Measurements from ENCODE around the gene SEMA6C. TPM values are rescaled to one million over a fixed set of nuclear protein-coding genes. Genes with fewer than 3 reads are reported as not detected.

The SEMA6C gene
- total RNA-seq, 1 experiment from 2014 or later: 2.7 TPM

DNA sequence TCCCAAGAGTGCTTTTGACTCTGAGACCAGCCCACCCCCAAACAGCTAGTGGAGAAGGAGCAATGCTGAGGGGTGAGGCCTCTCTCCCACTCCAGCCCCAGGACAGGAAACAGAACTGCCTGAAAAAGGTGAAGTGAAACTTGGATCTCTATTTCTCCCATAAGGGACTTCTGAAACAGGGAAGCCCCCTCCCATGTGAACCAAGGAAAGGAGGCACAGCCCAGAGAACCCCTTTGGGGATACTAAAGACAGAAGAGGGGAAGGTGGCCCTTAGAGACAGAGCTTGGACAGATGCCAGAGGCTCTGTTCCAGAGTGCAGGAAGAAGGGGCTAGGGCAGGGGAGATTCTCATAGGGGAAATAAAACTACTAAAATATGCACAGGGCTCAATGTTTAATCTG lies 12.9 kb upstream of the SEMA6C start:
- no peak for DNase-seq (ENCODE audit: low spot score)

DNA sequence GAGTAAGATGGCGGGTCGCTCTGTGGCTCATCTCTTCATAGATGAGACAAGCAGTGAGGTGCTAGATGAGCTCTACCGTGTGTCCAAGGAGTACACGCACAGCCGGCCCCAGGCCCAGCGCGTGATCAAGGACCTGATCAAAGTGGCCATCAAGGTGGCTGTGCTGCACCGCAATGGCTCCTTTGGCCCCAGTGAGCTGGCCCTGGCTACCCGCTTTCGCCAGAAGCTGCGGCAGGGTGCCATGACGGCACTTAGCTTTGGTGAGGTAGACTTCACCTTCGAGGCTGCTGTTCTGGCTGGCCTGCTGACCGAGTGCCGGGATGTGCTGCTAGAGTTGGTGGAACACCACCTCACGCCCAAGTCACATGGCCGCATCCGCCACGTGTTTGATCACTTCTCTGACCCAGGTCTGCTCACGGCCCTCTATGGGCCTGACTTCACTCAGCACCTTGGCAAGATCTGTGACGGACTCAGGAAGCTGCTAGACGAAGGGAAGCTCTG lies 12.4 kb upstream of the SEMA6C start:
- no peak for DNase-seq (ENCODE audit: low spot score)

DNA sequence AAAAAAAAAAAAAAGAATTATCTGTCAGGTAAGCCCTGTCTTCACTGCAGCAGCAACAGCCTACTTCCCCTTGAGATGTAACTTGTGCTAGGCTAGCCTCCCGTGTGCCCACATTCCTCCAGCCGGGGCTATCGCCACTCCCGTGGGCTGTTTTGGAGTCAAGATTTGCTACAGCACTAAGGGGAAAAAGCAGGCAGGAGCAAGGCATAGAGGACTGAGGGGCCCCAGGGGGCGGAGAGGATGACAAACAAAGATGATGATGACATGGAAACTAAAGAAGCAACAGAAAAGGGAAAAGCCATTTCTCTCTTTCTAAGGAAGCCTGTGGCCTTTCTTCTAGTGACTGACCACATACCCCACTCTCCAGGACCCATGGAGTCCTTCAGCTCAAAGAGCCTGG lies 11.9 kb upstream of the SEMA6C start:
- DNase-seq (ENCODE audit: low spot score): no peak

DNA sequence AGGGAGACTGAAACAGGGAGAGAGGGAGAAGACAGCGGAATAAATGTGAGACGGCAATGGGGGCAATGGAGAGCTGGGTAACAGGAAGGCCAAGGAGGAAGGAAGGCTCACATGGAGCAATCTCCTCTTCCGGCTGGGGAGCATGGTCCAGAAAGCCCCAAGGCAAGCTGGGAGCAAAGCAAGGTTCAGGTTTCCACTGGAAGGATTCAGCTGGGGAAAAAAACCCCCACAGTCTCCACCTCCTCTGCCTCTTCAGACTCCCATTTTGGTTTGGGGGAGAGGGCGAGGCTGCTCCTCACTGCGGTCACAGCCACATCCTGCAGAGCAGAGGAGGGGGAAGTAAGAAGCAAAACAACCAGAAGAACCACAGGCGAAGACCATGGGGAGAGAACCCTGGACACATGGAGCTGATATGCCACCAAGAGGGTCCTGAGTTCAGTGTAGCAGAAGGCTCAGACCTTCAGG lies 10.7 kb upstream of the SEMA6C start:
- DNase-seq (ENCODE audit: low spot score): no peak

DNA sequence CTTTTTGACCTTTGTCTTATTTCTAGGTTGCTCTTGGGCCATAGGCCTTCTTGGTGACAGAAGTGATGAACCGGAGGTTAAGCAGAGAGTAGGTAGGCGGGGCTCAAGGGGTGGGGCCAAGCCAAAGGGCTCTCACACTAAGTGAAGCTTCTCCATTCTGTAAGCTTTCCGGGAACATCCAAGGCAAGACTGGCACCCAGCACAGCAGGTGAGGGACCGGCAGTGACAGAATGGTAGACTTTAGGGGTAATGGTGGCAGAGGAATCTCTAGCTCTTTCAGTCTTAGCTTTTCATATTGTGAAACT lies 10.0 kb upstream of the SEMA6C start, which contains the start of gene TNFAIP8L2:
Gene TNFAIP8L2, plus strand, starts transcription at position 135 of the 305 bp plus-strand sequence. CDS start 2,049 bp downstream, outside the sequence.
- DNase-seq (ENCODE audit: low spot score): no peak

DNA sequence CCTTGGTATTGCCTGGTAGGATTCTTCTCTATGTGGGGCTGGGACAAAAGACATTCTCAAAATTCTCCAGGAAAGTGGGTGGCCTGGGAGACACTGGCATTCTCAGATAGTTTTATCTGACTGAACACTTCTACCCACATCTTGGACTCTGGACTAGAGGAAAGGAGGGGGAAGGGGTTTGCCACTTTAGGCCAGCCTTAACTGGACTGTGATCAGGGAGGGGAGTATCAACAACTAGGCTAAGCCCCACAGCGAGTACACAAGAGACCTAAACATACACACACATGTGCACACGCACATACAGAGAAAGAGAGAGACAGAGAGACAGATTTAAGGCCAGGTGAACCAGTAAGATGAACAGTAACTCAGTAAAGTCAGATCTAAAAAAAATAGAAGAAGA lies 1.2 kb upstream of the SEMA6C start:
- no peak for DNase-seq (ENCODE audit: low spot score)

DNA sequence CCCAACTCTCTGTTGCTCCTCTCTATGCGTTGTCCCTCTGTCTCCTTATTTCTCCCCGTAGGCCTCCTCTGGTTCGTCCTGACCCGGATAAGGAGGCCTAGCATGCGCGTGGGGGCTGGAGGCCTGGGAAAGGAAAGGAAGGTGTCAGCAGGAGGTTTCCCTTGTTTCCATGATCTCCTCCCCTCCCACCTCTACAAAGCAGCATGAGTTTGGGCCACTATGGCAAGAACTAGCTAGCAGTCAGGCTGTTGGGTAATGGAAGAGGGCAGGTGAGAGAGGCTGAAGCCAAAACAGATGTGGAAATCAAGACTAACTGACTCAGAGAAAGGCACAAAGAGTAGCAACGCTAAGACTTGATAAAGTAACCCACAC lies 687 bp upstream of the SEMA6C start:
- DNase-seq (ENCODE audit: low spot score): no peak

DNA sequence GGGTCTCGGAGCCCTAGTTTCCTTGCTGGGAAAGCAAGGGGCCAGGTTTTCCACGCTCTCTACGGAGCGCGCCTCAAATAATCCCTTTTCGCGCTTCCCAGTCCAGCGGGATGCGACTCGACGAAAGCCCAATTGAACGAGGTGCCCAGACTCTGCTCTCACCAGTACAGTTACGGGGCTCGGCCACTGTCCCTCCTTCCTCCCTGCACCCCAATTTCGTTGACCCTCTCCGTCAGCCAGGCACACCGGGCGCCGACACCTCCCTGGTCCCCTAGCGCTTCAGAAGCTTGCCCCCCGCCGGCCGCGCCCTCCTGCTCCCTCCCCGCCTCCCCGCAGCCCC lies 389 bp downstream of the SEMA6C start:
- no peak for DNase-seq (ENCODE audit: low spot score)

DNA sequence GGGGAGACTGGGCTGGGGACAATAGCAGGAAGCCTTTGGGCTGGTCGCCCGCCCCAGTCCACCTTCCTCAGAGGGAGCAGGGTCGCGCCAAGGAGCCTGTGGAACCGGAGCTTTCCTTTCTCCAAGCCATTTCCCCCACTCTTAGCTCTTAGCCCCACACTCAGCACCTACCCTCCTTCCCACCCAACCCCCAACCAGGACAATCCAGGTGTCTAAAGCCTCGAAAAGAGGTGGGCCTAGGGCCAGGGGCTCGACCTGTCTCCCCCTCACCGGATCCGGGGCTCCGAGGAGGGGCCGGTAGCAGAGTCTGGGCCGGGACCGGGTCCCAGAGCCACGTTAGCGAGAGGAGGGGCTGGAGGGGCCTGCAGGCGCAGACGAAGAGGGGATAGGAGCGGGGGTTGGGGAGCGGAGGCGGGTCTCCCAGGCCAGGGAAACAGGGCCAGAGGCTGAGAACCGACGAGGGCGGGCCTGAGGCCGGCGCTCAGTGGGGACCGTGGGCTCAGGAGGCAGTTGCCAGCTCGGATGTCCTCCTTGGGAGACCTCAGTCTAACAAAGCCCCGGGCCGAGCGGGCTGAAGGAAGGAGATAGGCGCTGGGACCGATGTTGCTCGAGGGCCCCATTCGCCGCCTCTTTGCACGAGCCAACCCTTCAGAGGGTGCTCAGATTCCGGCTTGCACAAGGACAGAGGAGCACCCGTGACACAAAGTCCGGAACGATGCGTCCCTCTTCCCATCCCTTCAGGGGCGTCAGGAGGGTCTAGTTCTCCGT lies 943 bp downstream of the SEMA6C start:
- DNase-seq (ENCODE audit: low spot score): no peak

DNA sequence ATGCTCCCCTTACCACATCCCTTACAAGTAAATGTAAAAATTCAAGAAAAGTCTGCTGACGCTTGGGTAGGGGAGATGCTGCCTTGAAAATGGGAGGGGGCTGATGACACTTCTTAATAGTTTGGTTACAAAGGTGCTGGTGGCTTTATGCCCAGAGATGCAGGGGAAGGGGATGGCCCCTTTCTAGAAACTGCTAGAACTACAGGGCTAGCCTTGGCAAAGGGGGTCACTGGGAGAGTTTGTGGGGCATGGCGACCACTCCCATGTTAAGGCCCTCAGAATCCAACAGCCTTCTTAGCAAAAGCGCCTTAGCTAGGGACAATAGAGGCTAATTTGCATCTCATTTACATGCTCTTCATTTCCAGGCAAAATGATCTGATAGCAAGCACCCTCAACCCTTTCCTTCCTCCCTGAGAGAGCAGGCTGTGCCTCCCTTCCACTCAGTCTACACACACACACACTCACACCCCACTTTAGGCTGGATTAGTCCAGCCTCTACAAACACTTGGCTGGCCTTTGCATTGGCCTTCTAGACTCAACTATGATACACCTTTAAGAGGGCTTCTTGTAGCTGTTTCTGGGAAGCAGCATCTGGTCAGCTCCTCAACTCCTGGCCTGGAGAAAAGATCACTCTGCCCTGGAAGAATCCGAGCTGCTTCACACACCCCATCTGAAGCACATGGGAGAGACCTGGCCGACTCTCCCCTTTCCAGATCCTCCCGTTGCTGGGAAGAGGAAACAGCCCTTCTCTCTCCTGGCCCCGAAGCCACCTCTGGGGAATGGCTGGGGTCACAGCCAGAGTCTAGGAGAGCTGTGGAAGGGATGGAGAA lies 1.7 kb downstream of the SEMA6C start:
- DNase-seq (ENCODE audit: low spot score): no peak

DNA sequence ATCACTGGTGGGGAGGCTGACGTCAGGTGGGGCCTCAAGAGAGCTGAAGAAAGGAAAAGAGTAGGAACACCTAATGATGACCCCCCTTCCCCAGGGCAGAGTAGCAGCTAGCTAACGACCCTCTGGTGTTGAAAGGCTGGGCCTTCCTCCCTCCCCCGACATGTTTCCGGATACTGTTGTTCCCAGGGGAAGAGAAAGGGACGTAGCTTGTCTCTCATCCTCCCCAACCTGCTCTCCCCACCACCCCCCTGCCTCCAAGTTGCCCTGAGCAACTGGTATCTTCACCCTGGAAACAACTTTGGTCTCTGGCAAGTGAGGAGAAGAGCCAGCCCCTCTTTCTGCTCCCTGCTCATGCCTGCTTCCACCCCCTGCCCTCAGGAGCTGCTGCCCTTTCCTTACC lies 2.4 kb downstream of the SEMA6C start:
- no peak for DNase-seq (ENCODE audit: low spot score)

DNA sequence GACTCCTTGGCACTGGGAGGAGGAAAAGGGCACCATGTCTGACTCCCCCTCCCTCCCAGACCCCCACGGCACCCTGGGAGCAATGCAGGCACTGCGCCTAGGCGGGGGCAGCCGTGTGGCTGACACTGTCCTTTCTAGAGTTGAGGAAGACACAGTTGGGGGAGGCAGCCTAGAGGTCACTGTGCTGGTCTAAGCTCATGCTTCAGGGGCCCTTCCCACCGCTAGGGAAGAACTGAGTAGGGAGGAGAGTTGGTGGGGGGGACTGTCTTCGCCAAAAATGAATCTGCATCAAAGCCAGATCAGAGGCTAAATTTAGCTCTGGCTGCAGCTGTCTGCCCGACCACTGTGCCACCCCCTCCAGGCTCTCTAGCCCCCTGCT lies 3.4 kb downstream of the SEMA6C start:
- no peak for DNase-seq (ENCODE audit: low spot score)

DNA sequence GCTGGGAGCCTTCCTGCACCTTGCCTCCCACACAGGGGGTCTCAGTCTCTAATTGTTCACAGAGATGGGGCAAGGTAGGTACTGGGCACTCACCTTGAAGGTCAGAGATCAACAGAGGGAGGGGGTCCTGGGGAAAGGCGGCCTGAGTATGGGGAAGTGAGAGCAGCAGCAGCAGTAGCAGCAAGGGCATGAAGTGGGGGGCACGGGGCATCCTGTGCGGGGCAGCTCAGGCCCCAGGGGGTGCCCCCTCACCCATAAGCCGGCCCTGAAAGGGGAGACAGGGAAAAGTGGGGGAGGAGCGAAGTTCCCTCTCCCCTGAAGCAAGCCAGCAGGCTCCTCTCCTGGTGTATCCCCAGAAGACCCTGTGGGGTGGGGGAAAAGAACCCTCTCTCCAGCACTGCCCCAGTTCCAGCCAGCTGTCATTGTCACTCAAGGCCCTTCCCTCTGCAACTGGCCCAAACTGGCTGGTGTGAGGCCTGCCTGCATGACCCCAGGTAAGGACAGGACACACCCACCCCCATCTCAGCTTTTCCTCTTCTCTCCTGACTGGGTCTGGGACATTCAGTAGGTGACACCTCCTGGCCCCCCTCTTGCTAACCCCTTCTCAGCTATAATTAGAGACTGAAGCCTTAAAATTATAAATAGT lies 3.9 kb downstream of the SEMA6C start:
- no peak for DNase-seq (ENCODE audit: low spot score)

DNA sequence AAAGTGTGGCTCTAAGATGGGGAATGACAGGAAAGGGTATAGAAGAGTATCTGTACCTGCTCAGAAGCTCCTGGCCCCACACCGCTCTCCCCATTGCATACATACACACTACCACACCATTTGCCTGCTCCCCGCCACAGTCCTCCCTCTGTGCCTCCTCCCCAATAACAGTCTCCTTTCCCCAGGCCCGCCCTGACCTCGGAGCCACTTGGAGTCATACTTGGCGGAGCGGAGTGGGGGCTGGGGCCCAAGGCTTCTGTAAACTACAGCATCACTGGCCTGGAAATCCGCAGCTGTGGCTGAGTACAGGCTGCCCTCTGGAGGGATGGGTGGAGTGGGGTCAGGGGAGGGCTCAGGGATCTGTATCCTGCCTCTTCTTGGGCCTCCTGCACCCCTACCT lies 8.6 kb downstream of the SEMA6C start:
- DNase-seq (ENCODE audit: low spot score): no peak

DNA sequence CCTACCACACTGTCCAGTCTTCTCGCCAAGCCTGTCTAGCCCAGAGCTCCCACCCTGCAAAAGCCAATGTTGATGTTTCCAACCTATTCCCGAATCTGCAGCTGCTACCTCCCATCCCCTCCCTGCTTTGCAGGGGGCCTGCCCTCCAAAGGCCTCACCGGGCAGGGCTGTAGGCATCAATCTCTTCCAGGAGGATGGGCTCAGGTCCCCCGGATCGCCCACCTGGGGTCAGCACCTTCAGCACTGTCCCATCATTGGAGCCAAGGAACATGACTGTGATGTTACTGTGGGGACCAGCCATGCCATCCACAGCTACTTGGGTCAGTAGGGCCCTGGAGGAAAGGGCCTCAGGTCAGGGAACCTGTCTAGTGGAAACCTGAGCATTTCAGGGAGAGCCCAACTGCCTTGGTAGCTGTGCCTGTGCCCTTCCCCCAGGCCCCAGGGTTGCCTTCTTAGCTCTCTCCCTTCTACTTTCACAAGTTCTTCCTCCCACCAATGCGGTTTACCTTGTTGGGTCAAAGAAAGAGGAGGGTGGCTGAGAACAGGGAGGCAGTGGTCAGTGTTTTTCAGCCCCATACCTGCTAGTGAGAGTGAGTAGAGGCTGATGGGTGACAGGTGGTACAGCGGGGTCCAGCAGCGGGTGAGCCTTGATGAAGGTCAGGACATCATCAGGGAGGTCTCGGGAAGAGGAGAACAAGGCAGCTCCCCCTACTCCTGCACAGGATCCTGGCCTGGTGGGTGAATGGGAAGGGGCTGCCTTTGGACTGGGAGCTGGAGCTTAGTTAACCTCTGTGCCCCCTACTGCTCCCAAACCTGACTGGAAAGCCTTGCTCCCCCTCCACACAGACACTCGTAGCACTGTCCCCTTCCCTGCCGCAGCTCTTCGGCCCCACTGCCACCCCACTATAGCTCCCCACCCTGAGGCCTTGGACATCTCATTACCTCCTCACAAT lies 10.7 kb downstream of the SEMA6C start:
- DNase-seq (ENCODE audit: low spot score): no peak

DNA sequence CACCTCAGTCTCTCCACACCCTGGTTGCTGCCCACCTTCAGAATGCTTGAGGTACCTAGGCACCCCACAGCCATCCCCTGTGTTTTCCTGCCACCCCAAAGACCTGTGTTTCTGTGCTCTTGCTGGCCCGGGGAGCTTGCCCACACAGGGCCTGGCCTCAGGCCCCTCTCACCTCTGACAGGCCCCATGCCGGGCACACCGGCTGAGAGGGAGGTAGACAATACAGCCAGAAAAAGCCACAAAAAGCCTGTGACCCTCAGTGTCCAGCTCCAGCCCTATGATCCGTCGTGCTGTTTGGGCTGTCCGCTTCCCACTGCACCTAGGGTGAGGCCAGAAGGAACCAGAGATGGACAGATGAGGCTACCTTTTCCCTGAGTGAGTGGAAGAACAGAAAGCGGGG lies 11.4 kb downstream of the SEMA6C start:
- no peak for DNase-seq (ENCODE audit: low spot score)

DNA sequence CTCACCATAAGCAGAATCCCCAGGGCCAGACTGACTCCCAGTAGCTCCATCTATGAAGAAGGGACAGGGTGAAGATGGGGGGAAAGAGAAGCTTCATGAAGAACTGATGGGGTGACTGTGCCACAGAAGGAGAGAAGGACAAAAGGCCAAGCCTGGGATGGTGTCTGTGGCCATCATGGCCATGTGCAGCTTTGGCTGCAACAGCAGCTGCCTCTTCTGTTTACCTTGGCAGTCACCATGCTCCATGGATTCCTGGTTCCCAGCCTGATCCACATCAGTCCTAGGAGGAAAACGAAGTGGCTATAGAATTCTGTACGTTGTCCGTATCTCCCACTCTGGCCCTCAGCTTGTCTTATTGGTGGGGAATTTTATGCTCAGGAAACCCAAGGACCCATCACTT lies 12.0 kb downstream of the SEMA6C start:
- DNase-seq (ENCODE audit: low spot score): no peak

DNA sequence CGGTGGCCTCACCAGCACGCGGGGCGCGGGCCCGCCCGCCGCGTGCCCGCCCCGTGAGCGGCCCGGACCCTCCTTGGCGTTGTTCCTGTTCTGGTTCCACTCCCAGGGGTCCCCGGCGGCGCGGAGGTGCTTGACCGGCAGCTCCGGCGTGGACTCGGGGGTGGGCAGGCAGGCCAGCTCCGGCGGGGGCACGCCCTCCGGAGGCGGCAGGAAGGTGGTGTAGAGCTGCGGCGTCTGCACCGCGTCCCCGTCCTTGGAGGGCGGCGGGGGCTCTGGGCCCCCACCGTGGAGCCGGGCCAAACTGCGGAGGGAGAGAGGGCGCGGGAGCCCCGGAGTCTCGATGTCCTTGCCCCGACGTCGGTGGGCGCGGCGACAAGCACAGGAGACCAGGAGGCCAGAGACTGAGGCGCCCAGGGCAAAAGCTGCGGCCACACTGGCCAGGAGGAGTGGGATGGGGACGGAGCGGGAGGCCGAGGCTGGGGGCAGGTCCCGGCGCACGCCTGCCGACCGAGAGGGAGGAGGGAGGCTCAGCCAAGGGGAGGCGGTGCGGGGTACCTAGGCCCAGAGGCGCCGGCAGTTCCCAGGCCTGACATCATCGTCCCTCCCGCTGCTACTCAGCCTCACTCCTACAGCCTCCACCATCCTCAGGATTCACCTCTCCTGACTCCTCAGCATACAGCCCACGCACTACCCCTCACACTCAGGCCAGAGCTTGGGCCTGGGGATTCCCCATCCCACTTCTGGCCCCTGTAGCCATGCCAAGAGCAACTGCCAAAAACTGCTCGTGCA lies 13.2 kb downstream of the SEMA6C start:
- no peak for DNase-seq (ENCODE audit: low spot score)

DNA sequence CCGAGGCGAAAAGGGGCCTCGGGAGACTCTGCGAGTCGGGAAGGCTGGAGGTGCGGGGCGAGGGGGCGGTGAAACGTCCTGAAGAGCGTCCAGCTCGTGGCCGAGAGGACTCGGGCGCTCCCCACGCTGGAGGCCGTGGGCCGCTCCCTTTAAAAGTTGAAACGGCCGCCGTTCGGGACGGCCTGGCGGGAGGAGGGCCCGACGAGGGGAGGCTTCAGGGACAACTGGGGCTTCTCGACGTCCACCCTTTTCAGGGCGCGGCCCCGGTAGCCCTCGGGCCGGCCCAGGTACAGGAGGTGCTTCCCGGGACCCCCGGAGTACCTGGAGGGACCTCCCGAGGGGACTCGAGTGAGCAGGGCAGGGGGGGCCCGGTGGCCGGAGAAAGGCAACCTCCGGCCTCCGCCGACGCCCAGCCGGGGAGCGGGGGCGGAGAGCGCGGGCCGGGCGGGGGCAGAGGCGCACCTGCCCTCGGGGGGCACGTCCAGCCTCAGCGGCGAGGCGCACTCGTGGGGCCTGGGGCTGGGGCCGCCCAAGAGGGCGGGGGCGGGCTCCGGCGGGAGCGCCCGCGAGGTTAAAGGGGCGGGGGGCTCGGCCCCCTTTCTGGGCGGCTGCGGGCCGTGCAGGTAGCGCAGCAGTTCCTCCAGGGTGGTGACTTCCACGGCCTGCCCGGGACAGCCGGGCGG lies 14.0 kb downstream of the SEMA6C start:
- DNase-seq (ENCODE audit: low spot score): no peak

DNA sequence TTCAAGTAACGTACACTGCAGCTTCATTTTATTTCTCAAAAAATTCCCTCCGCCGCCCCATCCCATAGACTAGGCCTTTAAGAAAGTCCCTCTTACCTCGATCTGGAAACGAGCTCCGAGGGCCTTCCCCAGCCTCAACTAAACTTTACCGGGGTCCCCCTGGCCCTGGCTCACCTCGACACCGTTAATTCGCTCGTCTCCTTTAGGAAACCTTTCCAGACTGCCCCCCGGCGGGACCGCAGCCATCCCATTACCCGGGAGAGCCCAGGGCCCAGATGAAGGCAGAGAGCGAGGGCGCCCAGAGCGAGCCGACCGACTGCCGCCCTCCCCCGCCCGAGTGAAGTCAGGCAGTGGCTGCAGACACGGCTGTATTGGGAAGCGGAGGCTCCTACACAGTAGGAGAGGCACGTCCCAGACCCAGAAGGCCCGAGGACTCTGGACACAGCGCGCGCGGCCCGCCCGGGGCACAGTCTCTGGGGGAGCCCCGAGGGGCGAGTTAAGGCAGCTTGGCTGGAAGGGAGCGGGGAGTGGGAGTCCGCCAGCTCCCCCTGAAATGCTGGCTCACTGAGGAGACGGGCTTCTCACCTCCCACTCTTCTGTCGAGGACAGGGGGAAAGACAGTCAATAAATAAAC lies 14.6 kb downstream of the SEMA6C start:
- DNase-seq (ENCODE audit: low spot score): no peak
